ENCODE results near the gene ARHGDIA. TPM values are rescaled to one million over a fixed set of nuclear protein-coding genes. Genes with fewer than 3 reads are reported as not detected.

ARHGDIA gene
- polyA plus RNA-seq, 1 experiment: 62.2 TPM

DNA sequence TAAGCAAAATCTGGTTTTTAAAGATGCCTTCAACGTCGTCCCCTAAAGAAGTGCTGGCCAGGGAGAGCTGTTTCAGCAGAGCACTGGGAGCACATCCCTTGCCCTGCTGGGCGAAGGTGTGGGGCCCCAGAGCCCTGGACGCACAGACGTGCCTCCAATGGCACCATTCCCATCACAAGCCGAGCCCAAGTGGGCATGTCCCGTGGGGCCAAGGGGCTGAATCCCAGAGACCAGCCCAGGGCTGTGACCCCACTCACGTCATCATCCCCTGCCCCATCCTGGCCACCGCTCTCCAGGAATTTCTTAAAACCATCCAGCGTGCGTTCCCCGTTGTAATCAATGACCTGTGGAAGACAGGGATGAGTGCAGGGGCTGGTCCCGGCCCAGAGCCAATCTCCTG lies 26.2 kb downstream of the ARHGDIA start:
- H3K27ac ChIP-seq (ENCODE audit: low read depth, low read length): no peak overlapping the region
- no peaks in the 10 kb centered on the region for H3K27me3 ChIP-seq (ENCODE audit: control insufficient read depth, insufficient read depth, low read length)
- H3K4me3 ChIP-seq (ENCODE audit: low read depth, low read length): no peak overlapping the region
- no peaks in the 10 kb centered on the region; the same call in 1 of the 2 replicates for H3K9me3 ChIP-seq (ENCODE audit: control insufficient read depth, insufficient read depth, low read length)
- no peak for DNase-seq (ENCODE audit: low read depth, low spot score)
- ChIA-PET CTCF (no interaction called here), POLR2A (no interaction called here)
- TF ChIP-seq CTCF (IDR thresholded peaks at IDR 0.05; ENCODE audit: low read depth, low read length): no peak

DNA sequence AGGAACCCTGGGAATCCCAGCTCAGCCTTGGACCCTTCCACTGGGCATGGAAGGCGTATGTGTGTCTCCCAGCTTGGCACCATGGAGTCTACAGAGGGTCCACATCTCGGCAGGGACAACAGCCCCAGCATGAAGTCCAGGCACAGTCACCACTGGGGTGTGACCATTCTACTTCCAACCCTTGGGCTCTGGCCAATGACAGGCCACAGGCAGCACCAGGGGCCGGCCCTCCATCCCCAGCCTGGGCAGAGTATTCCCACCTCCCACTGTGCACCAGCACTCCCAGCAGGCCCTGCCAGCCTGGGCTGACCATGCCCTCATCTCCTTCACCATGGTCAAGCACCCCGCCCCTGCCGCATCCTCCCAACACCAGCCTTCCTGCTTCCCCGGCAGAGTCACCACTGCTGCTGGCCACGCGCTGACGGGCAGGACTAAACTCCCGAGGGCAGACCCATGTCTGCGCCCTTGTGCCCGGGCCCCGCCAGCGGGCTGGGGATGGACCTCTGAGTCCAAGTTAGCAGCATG lies 26.7 kb downstream of the ARHGDIA start:
- CTCF ChIA-PET: no interaction called here
- no peak overlapping the region for H3K4me3 ChIP-seq (ENCODE audit: low read depth, low read length)

DNA sequence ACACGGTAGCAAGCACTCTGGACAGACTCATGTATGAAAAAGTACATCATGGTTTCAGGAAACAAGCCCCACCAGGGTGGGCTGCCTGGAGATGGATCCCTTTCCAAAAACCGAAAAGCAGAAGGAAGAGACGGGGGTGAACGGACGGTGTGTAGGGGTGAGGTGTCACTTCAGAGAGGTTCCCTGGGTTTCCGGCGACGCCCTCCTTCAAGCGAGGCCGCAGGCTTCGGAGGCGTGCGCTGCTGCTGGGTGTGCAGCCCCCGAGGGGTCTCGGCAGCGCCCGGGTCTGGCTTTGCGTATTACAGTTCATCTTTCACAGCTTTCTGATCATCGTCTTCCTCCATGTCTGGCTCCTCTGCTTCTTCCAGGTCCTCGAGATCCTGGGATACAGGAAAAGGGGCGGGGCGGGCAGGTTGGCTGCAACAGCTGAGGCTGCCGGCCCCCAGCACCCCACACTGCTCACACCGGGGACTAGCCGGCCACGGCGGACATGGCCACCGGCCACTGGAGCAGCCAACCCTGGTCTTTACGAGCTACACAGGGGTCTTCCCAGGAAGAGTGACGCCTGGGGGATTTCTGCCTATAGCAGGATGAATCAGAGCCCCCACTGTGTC lies 27.3 kb downstream of the ARHGDIA start:
- TF ChIP-seq CTCF (IDR thresholded peaks at IDR 0.05; ENCODE audit: low read depth, low read length): no peak
- Histone ChIP-seq H3K4me3 (ENCODE audit: low read depth, low read length) (no peak overlapping the region), H3K9me3 (ENCODE audit: control insufficient read depth, insufficient read depth, low read length) (no peaks in the 10 kb centered on the region; the same call in 1 of the 2 replicates), H3K27me3 (ENCODE audit: control insufficient read depth, insufficient read depth, low read length) (no peaks in the 10 kb centered on the region), H3K27ac (ENCODE audit: low read depth, low read length) (no peak overlapping the region)
- ChIA-PET CTCF (no interaction called here), POLR2A (interaction anchor here (2.4 kb wide), 1 partner anchor 10 kb away, joined by 12 read pairs; the partner anchor contains the start of gene MCRIP1)
- no peak for DNase-seq (ENCODE audit: low read depth, low spot score)

More for the DNA sequence above, 26.7 kb downstream of the ARHGDIA start:
- no peak for TF ChIP-seq CTCF (IDR thresholded peaks at IDR 0.05; ENCODE audit: low read depth, low read length)
- Histone ChIP-seq H3K9me3 (ENCODE audit: control insufficient read depth, insufficient read depth, low read length) (no peaks in the 10 kb centered on the region; the same call in 1 of the 2 replicates), H3K27me3 (ENCODE audit: control insufficient read depth, insufficient read depth, low read length) (no peaks in the 10 kb centered on the region), H3K27ac (ENCODE audit: low read depth, low read length) (no peak overlapping the region)
- DNase-seq (ENCODE audit: low read depth, low spot score): no peak
- POLR2A ChIA-PET: no interaction called here

GRCh38 chr17:81842725-81843504 lies 28.2 kb downstream of the ARHGDIA start:
- POLR2A ChIA-PET: interaction anchor here (0.7 to 2.4 kb wide), 3 partner anchors 9 to 130 kb away, joined by 3 to 12 read pairs (median 3); partner anchors contain the start of gene MCRIP1
- no peaks in the 10 kb centered on the region; the same call in 1 of the 2 replicates for H3K9me3 ChIP-seq (ENCODE audit: control insufficient read depth, insufficient read depth, low read length)
- H3K27ac ChIP-seq (ENCODE audit: low read depth, low read length): no peak overlapping the region
- H3K27me3 ChIP-seq (ENCODE audit: control insufficient read depth, insufficient read depth, low read length): no peaks in the 10 kb centered on the region
- no peak overlapping the region for H3K4me3 ChIP-seq (ENCODE audit: low read depth, low read length)
- no peak for DNase-seq (ENCODE audit: low read depth, low spot score)
- no peak for TF ChIP-seq CTCF (IDR thresholded peaks at IDR 0.05; ENCODE audit: low read depth, low read length)
- CTCF ChIA-PET: no interaction called here

- Histone ChIP-seq H3K27ac (ENCODE audit: low read depth, low read length) (no peak overlapping the region), H3K4me3 (ENCODE audit: low read depth, low read length) (no peak overlapping the region), H3K9me3 (ENCODE audit: control insufficient read depth, insufficient read depth, low read length) (no peaks in the 10 kb centered on the region; the same call in 1 of the 2 replicates), H3K27me3 (ENCODE audit: control insufficient read depth, insufficient read depth, low read length) (no peaks in the 10 kb centered on the region)
- ChIA-PET POLR2A (interaction anchor here (0.7 to 2.4 kb wide), 3 partner anchors 9 to 129 kb away, joined by 3 to 12 read pairs (median 3); partner anchors contain the start of gene MCRIP1), CTCF (no interaction called here)
- no peak for TF ChIP-seq CTCF (IDR thresholded peaks at IDR 0.05; ENCODE audit: low read depth, low read length)
- no peak for DNase-seq (ENCODE audit: low read depth, low spot score)
Measured at GRCh38 chr17:81842378-81842724, 28.8 kb downstream of the ARHGDIA start.
